Cerebellar cortex (tissue), 1 donor: Measurements from ENCODE around the gene CTAG1A.
"Not testable (repeated sequence)": the region's sequence is repeated elsewhere in the genome, so short reads cannot be mapped to it uniquely, and the experiment has no call there.

Experiments
- DNase-seq: peaks from one replicate; pipeline ENCODE4 v3.0.0-alpha.2; 2015; ENCODE audit warnings: low spot score

Gene CTAG1A

GRCh38 chrX:154573061-154573460, 11.9 kb upstream of the CTAG1A start:
- DNase-seq: not testable (repeated sequence)

DNA sequence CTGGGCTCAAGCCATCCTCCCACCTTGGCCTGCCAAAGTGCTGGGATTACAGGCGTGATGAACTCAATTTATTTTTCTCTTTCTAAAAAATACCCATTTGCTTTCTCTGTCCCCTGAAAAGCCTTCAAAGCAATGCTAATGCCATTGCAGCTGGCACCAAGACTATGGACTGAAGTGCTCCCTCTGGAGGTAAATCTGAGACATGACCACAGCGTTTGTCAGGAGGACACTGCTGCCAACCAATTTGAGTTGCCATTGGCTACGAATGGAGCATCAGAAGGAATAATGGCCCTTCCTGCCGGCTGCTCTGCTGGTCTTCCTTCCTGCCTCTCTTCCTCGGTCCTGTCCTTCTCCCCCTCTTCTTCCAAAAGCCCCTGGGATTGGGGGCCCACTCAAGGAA, 9.9 kb upstream of the CTAG1A start:
- not testable (repeated sequence) for DNase-seq

- not testable (repeated sequence) for DNase-seq
Measured at GRCh38 chrX:154582994-154583393, 1.9 kb upstream of the CTAG1A start.

DNA sequence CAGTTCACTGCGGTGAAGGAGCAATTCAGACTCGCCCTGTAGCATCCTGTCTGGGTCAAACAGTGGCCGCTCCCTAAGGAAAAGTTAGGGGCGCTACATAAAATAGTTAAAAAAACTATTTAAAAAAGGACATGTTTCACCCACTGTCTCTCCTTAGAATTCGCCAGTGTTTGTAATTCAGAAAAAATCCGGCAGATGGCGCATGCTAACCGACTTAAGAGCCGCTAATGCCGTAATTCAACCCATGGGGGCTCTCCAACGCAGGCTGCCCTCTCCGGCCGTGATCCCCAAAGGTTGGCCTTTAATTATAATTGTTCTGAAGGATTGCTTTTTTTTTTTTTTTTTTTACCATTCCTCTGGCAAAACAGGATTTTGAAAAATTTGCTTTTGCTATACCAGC, 5.5 kb downstream of the CTAG1A start:
- DNase-seq: not testable (repeated sequence)

- DNase-seq: no peak
Measured at GRCh38 chrX:154592505-154592904, 7.6 kb downstream of the CTAG1A start.

GRCh38 chrX:154593201-154593600, 8.3 kb downstream of the CTAG1A start:
- no peak for DNase-seq

GRCh38 chrX:154594491-154594890, 9.6 kb downstream of the CTAG1A start:
- no peak for DNase-seq

GRCh38 chrX:154595559-154596249, 10.8 kb downstream of the CTAG1A start:
- DNase-seq: no peak

GRCh38 chrX:154596290-154596929, 11.5 kb downstream of the CTAG1A start:
- no peak for DNase-seq

DNA sequence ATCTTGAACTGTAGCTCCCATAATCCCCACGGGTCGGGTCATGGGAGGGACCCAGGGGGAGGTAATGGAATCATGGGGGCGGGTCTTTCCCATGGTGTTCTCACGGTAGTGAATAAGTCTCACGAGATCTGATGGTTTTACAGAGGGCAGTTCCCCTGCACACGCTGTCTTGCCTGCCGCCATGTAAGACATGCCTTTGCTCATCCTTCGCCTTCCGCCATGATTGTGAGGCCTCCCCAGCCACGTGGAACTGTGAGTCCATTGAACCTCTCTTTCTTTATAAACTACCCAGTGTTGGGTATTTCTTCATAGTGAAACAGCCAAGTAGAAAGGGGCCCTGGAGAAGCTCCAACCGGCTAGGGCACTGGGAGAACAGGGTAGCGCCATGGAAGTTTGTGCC, 12.3 kb downstream of the CTAG1A start:
- no peak for DNase-seq

- no peak for DNase-seq
Measured at GRCh38 chrX:154598656-154599055, 13.7 kb downstream of the CTAG1A start.

- no peak for DNase-seq
Measured at GRCh38 chrX:154599531-154599930, 14.6 kb downstream of the CTAG1A start.

DNA sequence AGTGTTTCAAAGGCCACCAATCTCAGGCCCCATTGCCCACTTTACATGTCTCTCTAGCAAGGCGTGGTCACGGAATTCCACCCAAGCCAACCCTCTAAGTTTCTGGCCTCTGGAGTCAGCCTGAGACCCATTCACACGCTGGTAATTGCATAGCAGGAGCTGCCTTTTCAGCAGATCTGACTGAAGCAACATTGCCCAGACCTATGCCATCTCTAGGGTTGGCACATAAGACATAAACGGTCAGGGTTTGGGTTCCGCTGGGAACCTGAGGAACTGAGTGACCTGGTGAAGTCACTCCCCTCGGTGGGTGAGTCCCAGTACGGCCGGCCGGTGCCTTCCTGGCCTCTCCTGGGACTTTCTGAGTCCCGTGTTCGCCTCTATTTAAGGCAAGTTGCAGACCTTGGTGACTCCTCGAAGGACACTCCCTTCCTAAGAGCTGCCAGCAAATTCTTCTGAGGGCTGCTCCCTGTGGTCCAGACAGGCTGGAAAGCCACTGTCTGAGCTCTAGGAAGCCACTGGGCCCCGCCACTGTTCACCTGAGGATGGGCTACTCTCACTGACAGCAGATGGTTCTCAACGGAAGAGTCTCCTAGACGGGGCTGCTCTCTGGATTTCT, 15.9 kb downstream of the CTAG1A start:
- no peak for DNase-seq

GRCh38 chrX:154602226-154602625, 17.3 kb downstream of the CTAG1A start:
- DNase-seq: no peak

DNA sequence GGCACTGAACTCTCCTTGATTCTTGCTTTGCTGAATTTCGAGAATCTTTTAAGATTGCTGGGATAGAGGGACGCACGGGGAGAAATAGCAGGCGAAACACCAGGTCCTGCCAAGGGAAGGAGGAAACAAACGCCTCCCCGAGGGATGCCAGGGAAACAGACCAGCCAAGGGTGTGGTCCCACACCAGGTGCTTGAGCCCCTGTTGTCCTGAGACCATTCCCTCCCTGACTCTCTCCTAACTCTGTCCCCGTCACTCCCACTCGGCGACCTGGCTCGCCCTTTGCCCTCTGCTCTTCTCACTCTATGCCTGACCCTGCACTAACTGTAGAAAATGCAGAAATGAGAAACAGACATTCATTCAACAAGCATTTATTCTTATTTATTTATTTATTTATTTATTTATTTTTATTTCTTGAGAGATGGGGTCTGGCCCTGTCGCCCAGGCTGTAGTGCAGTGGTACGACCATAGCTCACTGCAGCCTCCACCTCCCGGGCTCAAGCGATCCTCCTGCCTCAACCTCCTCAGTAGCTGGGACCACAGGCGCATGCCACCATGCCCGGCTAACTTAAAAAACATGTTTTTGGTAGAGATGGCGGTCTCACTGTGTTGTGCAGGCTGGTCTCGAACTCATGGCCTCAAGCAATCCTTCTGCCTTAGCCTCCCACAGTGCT, 18.0 kb downstream of the CTAG1A start:
- no peak for DNase-seq

DNA sequence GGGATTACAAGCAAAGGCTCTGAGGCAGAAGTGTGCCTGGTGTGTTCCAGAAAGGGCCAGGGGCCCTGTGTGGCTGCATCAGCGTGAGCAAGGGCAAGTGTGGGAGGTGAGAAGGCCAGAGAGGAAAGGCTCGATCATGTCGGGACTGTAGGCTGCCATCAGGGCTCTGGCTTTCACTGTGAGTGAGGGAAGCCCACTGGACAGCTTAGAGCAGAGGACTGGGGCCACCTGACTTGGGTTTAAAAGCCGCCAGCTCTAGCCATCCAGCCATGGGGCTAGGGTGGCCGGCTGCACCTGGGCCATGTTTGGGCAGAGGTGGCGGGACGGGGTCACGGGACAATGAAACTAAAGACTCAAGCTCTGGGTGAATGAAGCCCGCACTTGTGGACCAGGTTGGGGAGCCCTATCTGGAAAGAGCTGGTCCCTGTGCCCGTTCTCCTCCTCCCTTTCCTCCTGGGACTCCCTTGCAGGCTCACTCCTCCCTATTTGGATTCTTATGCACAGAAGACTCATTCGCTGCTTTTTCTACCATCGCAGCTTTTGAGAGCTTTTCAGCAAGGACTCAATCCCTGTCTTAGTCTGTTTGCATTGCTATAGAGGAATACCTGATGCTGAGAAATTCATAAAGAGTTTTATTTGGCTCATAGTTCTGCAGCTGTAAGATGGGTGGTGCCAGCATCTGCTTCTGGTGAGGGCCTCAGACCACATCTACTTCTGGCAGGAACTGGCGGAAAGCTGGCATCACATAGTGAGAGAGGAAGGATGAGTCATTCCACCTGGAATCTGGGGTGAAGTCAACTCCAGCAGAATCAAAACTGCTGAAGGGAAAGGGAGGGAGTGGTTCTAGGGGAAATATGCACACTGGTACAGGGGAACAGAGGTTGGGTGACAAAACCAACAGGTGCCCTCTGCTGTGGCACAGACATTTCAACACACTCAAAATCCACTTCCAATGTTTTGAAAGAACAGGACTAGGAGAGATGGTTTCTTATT, 18.8 kb downstream of the CTAG1A start:
- DNase-seq: no peak

GRCh38 chrX:154605566-154605965, 20.6 kb downstream of the CTAG1A start:
- DNase-seq: no peak

- no peak for DNase-seq
Measured at GRCh38 chrX:154607370-154607769, 22.4 kb downstream of the CTAG1A start.

DNA sequence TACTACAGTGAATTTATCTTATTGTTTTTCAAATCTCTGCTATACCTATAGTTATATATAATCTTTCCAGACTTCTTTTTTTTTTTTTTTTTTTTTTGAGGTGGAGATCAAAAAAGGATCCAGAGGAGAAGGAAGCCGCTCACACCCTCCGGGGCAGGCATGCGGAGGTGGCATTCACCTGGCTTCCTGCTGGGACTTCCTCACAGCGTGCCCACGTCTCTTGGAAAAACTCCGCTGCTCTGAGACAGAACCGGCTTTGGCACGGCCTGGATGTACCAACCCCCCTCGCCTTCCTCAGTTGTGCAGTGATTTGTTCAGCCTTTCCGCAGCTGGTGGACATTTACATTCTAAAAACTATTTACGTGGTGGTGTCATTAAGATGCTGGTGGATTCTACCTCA, 23.0 kb downstream of the CTAG1A start:
- not testable (repeated sequence) for DNase-seq

- DNase-seq: not testable (repeated sequence)
Measured at GRCh38 chrX:154608823-154609222, 23.9 kb downstream of the CTAG1A start.

GRCh38 chrX:154611146-154611545, 26.2 kb downstream of the CTAG1A start:
- not testable (repeated sequence) for DNase-seq

DNA sequence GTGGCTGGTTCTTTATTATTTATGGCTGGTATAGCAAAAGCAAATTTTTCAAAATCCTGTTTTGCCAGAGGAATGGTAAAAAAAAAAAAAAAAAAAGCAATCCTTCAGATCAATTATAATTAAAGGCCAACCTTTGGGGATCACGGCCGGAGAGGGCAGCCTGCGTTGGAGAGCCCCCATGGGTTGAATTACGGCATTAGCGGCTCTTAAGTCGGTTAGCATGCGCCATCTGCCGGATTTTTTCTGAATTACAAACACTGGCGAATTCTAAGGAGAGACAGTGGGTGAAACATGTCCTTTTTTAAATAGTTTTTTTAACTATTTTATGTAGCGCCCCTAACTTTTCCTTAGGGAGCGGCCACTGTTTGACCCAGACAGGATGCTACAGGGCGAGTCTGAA, 28.7 kb downstream of the CTAG1A start:
- not testable (repeated sequence) for DNase-seq
